B cell (primary cell): ENCODE data around the gene CXCR6. TPM values are rescaled to one million over a fixed set of nuclear protein-coding genes. Genes with fewer than 3 reads are reported as not detected.

Experiments
- ATAC-seq: fragments of 200-7000 bp; cut with Tn5 transposase; one replicate; pipeline ENCODE4 v1.10.0; 2021; ENCODE audit warnings: low read depth, mild to moderate bottlenecking, moderate number of reproducible peaks, moderate library complexity
- CTCF ChIA-PET: fragments of 350-600 bp; sonication (Branson Sonifier 250); formaldehyde crosslinking; loops from one replicate; lab custom pipeline; 2021; ENCODE audit warnings: antibody characterized with exemption, inconsistent platforms; lab: Charles Lee
- POLR2A ChIA-PET: fragments of 350-600 bp; sonication (Branson Sonifier 250); formaldehyde crosslinking; loops from one replicate; lab custom pipeline; 2021; ENCODE audit warnings: antibody characterized with exemption; lab: Charles Lee
- DNase-seq: peaks from one replicate; pipeline ENCODE4 v3.0.0; 2013
- H2AFZ ChIP-seq: 2 replicates; pipeline ENCODE4 v1.6.1; 2012; ENCODE audit warnings: mild to moderate bottlenecking, low read depth, low read length; ENCODE audit not compliant: insufficient read depth, poor library complexity, severe bottlenecking
- H3K27ac ChIP-seq, 2 donors: 1 replicate in 1 of 2; 2 replicates in 1 of 2; pipeline ENCODE4 v1.5.1; 2012 to 2013; ENCODE audit warnings: low read length in 2 of 2, mild to moderate bottlenecking in 2 of 2, moderate library complexity in 1 of 2
- H3K27me3 ChIP-seq, 4 experiments: fragments of 200-600 bp in 1 of 4; sonication (generic) in 1 of 4; replicated peaks in 1 of 4; 1 replicate in 2 of 4; 2 replicates in 2 of 4; pipeline versions ENCODE4 v1.6.1 to v1.7.0; 2013 to 2016; ENCODE audit warnings: low read length in 3 of 4, mild to moderate bottlenecking in 2 of 4, mixed read lengths in 1 of 4, moderate library complexity in 1 of 4; ENCODE audit not compliant: insufficient read depth in 4 of 4, control insufficient read depth in 3 of 4; ENCODE audit errors: control extremely low read depth in 1 of 4
- H3K36me3 ChIP-seq, 2 experiments: replicated peaks in 1 of 2; 1 replicate in 1 of 2; 2 replicates in 1 of 2; pipeline versions ENCODE4 v1.6.1 to v1.7.1; 2013; ENCODE audit warnings: low read length in 1 of 2; ENCODE audit not compliant: insufficient read depth in 2 of 2, control insufficient read depth in 1 of 2; ENCODE audit errors: control extremely low read depth in 1 of 2, extremely low read depth in 1 of 2
- H3K4me1 ChIP-seq, 2 donors: fragments of 200-600 bp in 1 of 2; sonication (generic) in 1 of 2; 1 replicate in 1 of 2; 2 replicates in 1 of 2; pipeline versions ENCODE4 v1.5.1 to v1.6.1; 2013 to 2017; ENCODE audit warnings: low read length in 2 of 2; ENCODE audit not compliant: control insufficient read depth in 2 of 2, insufficient read depth in 2 of 2
- H3K4me2 ChIP-seq: replicated peaks from 2 replicates; pipeline ENCODE3; 2012; ENCODE audit warnings: mild to moderate bottlenecking, low read depth, low read length; ENCODE audit not compliant: poor library complexity, severe bottlenecking
- H3K4me3 ChIP-seq, 5 experiments: fragments of 200-600 bp in 1 of 5; sonication (generic) in 1 of 5; 1 replicate in 3 of 5; 2 replicates in 2 of 5; pipeline versions ENCODE4 v1.5.1 to v1.7.0; 2011 to 2016; ENCODE audit warnings: low read length in 4 of 5, mild to moderate bottlenecking in 4 of 5, low read depth in 2 of 5, control low read depth in 1 of 5, moderate library complexity in 1 of 5; ENCODE audit not compliant: insufficient read depth in 1 of 5; ENCODE audit errors: control extremely low read depth in 1 of 5, extremely low read depth in 1 of 5
- H3K79me2 ChIP-seq: fragments of 200-600 bp; sonication (generic); one replicate; pipeline ENCODE4 v1.6.0; 2016; ENCODE audit warnings: low read length; ENCODE audit not compliant: control insufficient read depth, insufficient read depth
- H3K9ac ChIP-seq: fragments of 200-600 bp; sonication (generic); 2 replicates; pipeline ENCODE4 v1.6.1; 2017; ENCODE audit warnings: mild to moderate bottlenecking, low read length, moderate library complexity
- H3K9me3 ChIP-seq, 3 donors: one replicate each; pipeline versions ENCODE4 v1.6.1 to v1.7.1; 2013; ENCODE audit warnings: low read length in 2 of 3; ENCODE audit not compliant: control insufficient read depth in 2 of 3, insufficient read depth in 1 of 3; ENCODE audit errors: control extremely low read depth in 1 of 3
- H4K20me1 ChIP-seq: 2 replicates; pipeline ENCODE4 v1.6.0; 2012; ENCODE audit warnings: mild to moderate bottlenecking, low read length; ENCODE audit not compliant: insufficient read depth, control insufficient read depth, poor library complexity, severe bottlenecking
- H3K27ac Mint-ChIP-seq: one replicate; pipeline ENCODE4 v1.8.0; 2021; ENCODE audit warnings: mixed read lengths
- H3K27me3 Mint-ChIP-seq: one replicate; pipeline ENCODE4 v1.8.0; 2021; ENCODE audit warnings: mixed read lengths
- H3K4me1 Mint-ChIP-seq: one replicate; pipeline ENCODE4 v1.8.0; 2021; ENCODE audit warnings: mixed read lengths
- H3K4me3 Mint-ChIP-seq: one replicate; pipeline ENCODE4 v1.8.0; 2021; ENCODE audit warnings: mixed read lengths
- H3K9me3 Mint-ChIP-seq: one replicate; pipeline ENCODE4 v1.8.0; 2022; ENCODE audit warnings: mixed read lengths; ENCODE audit not compliant: insufficient read depth
- EZH2 ChIP-seq: IDR thresholded peaks from 2 replicates; pipeline ENCODE4 v1.6.1; 2012; ENCODE audit warnings: borderline replicate concordance, low read depth, mild to moderate bottlenecking, moderate library complexity, low read length; ENCODE audit not compliant: insufficient read depth, poor library complexity, severe bottlenecking
- WGBS: methylation state at CpG from one replicate; pipeline ENCODE4 v1.1.5; 2013; ENCODE audit warnings: missing lambda C conversion rate; ENCODE audit not compliant: insufficient coverage; 5-methylcytosine and 5-hydroxymethylcytosine counted together
- intact Hi-C: fragments of 100-400 bp; cut with micrococcal nuclease; formaldehyde crosslinking; loops from one replicate; pipeline ENCODE4 v1.10.0; 2022
- polyA plus RNA-seq: library from polyadenylated mRNA; depleted of rRNA; stranded (reverse); fragments of >200 nt; gene quantifications from 2 replicates; pipeline ENCODE4 v1.2.3, GENCODE V29; 2012
- total RNA-seq, 2 donors: library from RNA; stranded (reverse); fragments of 120-200 nt in 1 of 2; gene quantifications; 1 replicate in 1 of 2; 2 replicates in 1 of 2; pipeline versions ENCODE4 v1.2.3 to v1.2.4, GENCODE V29; 2013 to 2022
- TF ChIP-seq, protein P1 (sequence below): fragments of 200-600 bp; IDR thresholded peaks from one replicate; pipeline ENCODE4 v1.8.0; 2022; ENCODE audit warnings: antibody characterized with exemption, mild to moderate bottlenecking

The CXCR6 gene
- total and polyA plus RNA-seq, 2 donors (not counting 1 experiment from before 2014, with no cell fraction given): not detected

DNA sequence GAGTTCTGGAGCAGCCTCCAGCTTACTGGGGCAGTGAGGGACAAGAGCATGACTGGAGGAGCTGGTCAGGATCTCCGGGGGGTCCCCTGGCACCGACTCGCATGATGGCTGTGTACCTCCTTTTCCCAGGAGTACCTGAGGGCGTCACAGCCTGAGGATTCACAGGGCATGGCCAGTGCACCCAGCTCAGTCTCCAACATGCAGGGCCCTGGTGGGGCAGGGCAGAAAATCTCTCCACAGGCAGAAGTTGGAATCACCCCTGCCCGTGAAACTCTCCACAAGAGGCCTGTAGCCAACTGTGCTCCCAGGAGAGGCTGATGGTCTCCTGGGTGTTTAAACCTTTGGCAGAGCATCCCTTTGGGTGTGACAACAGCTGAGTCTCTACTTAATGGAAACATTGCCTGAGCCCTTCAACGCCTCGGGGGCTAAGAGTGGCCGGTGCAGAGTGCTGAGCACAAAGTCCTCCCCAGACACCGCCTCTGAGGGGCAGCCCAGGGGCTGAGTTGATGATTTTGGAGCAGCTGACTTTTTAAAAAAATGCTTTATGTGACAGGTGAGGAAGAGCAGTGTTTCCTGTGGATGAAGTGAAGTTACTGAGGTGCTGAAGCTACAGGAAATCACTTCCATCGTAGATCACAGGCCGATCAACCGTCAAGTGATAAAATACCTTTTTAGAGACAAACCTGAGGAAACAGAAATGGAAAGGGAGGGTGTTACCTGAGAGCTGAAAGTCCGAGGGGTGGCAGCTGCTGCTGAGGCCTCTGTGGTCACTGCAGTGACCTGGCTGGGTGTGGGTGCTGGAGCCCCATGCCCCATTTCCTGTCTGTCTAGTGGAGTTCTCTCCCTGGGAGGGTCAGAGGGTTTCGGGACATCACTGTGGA lies 21.9 kb upstream of the CXCR6 start:
- Histone ChIP-seq H2AFZ (no peak overlapping the region), H3K36me3 (peaks cover 0 to 39% of the 10 kb centered on the region in 2 experiments), H3K4me2 (no peak overlapping the region), H3K9ac (no peak overlapping the region), H3K27me3 (no peaks in the 10 kb centered on the region), H3K9me3 (no peaks in the 10 kb centered on the region), H3K79me2 (no peaks in the 10 kb centered on the region), H3K4me3 (no peak overlapping the region), H3K27ac (no peak overlapping the region), H3K4me1 (peaks cover under 1 to 5% of the 10 kb centered on the region in 2 donors), H4K20me1 (no peaks in the 10 kb centered on the region)
- DNase-seq: no peak
- Mint-ChIP-seq H3K4me3 (no peak overlapping the region), H3K9me3 (no peaks in the 10 kb centered on the region), H3K4me1 (peaks cover 2% of the 10 kb centered on the region), H3K27ac (no peak overlapping the region), H3K27me3 (no peaks in the 10 kb centered on the region)
- POLR2A ChIA-PET: no interaction called here
- TF ChIP-seq EZH2: no peak
- TF ChIP-seq, protein P1, sequence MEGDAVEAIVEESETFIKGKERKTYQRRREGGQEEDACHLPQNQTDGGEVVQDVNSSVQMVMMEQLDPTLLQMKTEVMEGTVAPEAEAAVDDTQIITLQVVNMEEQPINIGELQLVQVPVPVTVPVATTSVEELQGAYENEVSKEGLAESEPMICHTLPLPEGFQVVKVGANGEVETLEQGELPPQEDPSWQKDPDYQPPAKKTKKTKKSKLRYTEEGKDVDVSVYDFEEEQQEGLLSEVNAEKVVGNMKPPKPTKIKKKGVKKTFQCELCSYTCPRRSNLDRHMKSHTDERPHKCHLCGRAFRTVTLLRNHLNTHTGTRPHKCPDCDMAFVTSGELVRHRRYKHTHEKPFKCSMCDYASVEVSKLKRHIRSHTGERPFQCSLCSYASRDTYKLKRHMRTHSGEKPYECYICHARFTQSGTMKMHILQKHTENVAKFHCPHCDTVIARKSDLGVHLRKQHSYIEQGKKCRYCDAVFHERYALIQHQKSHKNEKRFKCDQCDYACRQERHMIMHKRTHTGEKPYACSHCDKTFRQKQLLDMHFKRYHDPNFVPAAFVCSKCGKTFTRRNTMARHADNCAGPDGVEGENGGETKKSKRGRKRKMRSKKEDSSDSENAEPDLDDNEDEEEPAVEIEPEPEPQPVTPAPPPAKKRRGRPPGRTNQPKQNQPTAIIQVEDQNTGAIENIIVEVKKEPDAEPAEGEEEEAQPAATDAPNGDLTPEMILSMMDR: no peak
- intact Hi-C loops: no loop called here
- ATAC-seq: no peak
- CTCF ChIA-PET: interaction anchor here (0.6 to 1.1 kb wide), 3 partner anchors 9 to 267 kb away, joined by 3 to 4 read pairs (median 3); no protein-coding TSS in a partner anchor
- WGBS: 96% methylated on average over 13 of the region's 14 CpGs

DNA sequence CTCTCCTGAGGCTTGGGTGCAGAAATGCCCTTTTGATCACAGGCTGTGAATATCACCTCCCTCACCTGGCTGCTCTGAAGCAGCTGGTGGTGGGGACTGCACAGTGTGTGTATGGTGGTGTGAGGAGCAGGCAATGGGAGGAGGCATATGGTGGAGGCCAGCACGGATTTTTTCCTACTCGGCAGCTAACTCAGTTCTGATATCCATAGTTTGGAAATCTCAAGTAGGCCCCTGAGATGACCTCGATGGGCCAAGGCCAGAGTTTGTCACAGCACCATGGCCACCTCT lies 21.3 kb upstream of the CXCR6 start:
- CTCF ChIA-PET: interaction anchor here (1.1 kb wide), 1 partner anchor 16 kb away, joined by 4 read pairs; no protein-coding TSS in a partner anchor
- intact Hi-C loops: no loop called here
- no peaks in the 10 kb centered on the region for H3K27me3 Mint-ChIP-seq
- no peaks in the 10 kb centered on the region for H3K9me3 Mint-ChIP-seq
- H3K4me3 Mint-ChIP-seq: no peak overlapping the region
- ATAC-seq (no peak), DNase-seq (no peak)
- Histone ChIP-seq H3K27ac (no peak overlapping the region), H3K36me3 (peaks cover 0 to 40% of the 10 kb centered on the region in 2 experiments), H3K4me1 (no peaks in the 10 kb centered on the region), H3K27me3 (no peaks in the 10 kb centered on the region), H3K4me3 (no peak overlapping the region), H3K4me2 (no peak overlapping the region), H3K9ac (no peak overlapping the region), H3K9me3 (no peaks in the 10 kb centered on the region), H4K20me1 (no peaks in the 10 kb centered on the region), H3K79me2 (no peaks in the 10 kb centered on the region), H2AFZ (no peak overlapping the region)
- no peak for TF ChIP-seq EZH2
- TF ChIP-seq, protein P1: no peak
- POLR2A ChIA-PET: no interaction called here
- H3K27ac Mint-ChIP-seq: no peak overlapping the region
- peaks cover 2% of the 10 kb centered on the region for H3K4me1 Mint-ChIP-seq
- 95% methylated on average over 3 of the region's 3 CpGs for WGBS
